NB4 (cell line): ENCODE data around the gene KCNQ1.

ENCODE experiments used
- DNase-seq: peaks from one replicate; pipeline ENCODE4 v3.0.0; 2010; ENCODE audit warnings: low read depth
- H3K4me3 ChIP-seq: one replicate; pipeline ENCODE4 v1.5.1; 2011; ENCODE audit warnings: mild to moderate bottlenecking, low read depth, low read length, moderate library complexity
- CTCF ChIP-seq: IDR thresholded peaks from one replicate; pipeline ENCODE4 v1.5.1; 2012; ENCODE audit warnings: low read depth, low read length
- MAX ChIP-seq: IDR thresholded peaks from 2 replicates; pipeline ENCODE4 v1.6.1; 2011; ENCODE audit warnings: low read depth, low read length
- MYC ChIP-seq: IDR thresholded peaks from 2 replicates; pipeline ENCODE4 v1.6.1; 2011; ENCODE audit warnings: low read depth, low read length
- POLR2A ChIP-seq: IDR thresholded peaks from 2 replicates; pipeline ENCODE4 v1.6.1; 2011; ENCODE audit warnings: mild to moderate bottlenecking; ENCODE audit not compliant: insufficient read length; ENCODE audit errors: extremely low read depth

Gene KCNQ1

GRCh38 chr11:2433106-2433925 lies 11.5 kb upstream of the KCNQ1 start:
- no peak overlapping the region for H3K4me3 ChIP-seq
- TF ChIP-seq MAX (no peak), MYC (no peak), POLR2A (no peak), CTCF (no peak)
- DNase-seq, result no peak

- no peak overlapping the region for H3K4me3 ChIP-seq
- TF ChIP-seq POLR2A (no peak), MAX (no peak), MYC (no peak), CTCF (no peak)
- DNase-seq, result no peak
Measured at GRCh38 chr11:2434008-2434407, 10.8 kb upstream of the KCNQ1 start.

- TF ChIP-seq MAX (no peak), MYC (no peak), CTCF (no peak), POLR2A (no peak)
- no peak overlapping the region for H3K4me3 ChIP-seq
- DNase-seq, result no peak
Measured at GRCh38 chr11:2434506-2435255, 10.1 kb upstream of the KCNQ1 start.

GRCh38 chr11:2435288-2436012 lies 9.4 kb upstream of the KCNQ1 start:
- no peak for TF ChIP-seq POLR2A
- no peak for TF ChIP-seq MYC
- TF ChIP-seq MAX, result no peak
- no peak for TF ChIP-seq CTCF
- no peak for DNase-seq
- no peak overlapping the region for H3K4me3 ChIP-seq

GRCh38 chr11:2436013-2436520 lies 8.7 kb upstream of the KCNQ1 start:
- no peak for DNase-seq
- TF ChIP-seq POLR2A, result no peak
- no peak for TF ChIP-seq CTCF
- TF ChIP-seq MAX, result no peak
- TF ChIP-seq MYC, result no peak
- H3K4me3 ChIP-seq, result no peak overlapping the region
